GM12801 (cell line): ENCODE data around the gene ZCRB1.

Experiments
- TF ChIP-seq, protein P1 (sequence below): IDR thresholded peaks from one replicate; pipeline ENCODE4 v1.5.1; 2011; ENCODE audit warnings: control low read depth; ENCODE audit not compliant: insufficient read length; ENCODE audit errors: extremely low read depth

The ZCRB1 gene

DNA sequence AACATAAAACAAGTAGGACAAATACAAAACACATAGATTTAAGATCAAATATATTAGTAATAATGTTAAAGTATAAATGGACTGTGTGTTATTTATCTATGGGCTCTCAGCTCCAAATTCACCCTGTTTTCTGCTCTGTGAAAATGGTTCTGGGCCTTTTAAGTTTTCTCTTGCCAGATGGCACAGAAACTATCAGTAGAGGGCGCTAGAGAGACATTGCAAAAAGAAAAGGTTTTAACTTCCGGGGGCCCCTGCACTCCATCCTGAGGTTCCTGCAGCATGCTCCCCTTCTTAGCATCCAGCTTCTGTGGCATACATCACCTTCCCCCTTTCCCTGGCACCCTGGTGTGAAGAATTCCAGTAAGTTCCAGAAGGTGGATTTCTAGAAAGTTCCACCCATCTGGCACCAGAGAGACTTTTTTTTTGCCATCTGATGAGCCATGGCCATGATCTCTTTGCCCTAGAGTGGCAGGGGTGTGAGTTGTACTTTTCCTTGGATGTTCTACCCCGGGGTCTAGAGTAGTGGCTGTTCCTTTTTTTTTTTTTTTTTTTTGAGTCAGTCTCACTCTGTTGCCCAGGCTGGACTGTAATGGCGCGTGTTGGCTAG, 29.3 kb downstream of the ZCRB1 start:
- TF ChIP-seq, protein P1, sequence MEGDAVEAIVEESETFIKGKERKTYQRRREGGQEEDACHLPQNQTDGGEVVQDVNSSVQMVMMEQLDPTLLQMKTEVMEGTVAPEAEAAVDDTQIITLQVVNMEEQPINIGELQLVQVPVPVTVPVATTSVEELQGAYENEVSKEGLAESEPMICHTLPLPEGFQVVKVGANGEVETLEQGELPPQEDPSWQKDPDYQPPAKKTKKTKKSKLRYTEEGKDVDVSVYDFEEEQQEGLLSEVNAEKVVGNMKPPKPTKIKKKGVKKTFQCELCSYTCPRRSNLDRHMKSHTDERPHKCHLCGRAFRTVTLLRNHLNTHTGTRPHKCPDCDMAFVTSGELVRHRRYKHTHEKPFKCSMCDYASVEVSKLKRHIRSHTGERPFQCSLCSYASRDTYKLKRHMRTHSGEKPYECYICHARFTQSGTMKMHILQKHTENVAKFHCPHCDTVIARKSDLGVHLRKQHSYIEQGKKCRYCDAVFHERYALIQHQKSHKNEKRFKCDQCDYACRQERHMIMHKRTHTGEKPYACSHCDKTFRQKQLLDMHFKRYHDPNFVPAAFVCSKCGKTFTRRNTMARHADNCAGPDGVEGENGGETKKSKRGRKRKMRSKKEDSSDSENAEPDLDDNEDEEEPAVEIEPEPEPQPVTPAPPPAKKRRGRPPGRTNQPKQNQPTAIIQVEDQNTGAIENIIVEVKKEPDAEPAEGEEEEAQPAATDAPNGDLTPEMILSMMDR, result no peak

DNA sequence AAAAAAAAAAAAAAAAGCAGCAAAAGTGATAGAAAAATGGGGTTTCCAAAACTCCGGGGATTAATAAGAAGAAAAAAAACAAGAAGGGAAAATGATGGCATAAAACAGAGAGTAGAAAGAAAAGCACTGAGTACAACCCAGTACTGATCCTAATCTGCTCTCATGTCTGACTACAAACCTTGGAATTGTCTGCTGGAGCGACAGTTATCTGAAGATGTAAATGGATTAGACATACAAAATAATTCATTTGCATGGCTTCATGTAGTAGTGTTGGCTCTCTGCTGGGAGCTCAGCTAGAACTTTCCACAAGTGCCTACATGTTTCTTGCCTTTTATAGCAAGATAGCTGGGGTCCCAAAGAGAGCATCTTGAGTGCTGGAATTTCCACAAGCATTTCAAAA, 34.2 kb downstream of the ZCRB1 start:
- TF ChIP-seq, protein P1, result no peak

GRCh38 chr12:42288544-42288943, 37.4 kb downstream of the ZCRB1 start:
- TF ChIP-seq, protein P1, result no peak

GRCh38 chr12:42286741-42287140, 39.2 kb downstream of the ZCRB1 start:
- TF ChIP-seq, protein P1, result no peak

DNA sequence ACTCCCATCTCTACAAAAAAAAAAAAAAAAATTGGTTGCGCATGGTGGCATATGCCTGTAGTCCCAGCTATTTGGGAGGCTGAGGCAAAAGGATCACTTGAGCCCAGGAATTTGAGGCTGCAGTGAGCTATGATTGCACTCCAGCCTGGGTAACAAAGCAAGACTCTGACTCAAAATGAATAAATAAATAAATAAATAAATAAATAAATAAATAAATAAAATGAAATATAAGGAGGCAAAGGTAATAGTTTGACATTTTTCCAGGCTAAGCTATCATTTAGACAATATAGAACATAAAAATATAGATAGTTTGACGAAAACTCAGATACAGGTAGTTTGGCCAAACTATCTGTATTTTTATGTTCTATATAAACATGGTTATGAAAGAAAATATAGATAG, 40.5 kb downstream of the ZCRB1 start:
- TF ChIP-seq, protein P1, result no peak

DNA sequence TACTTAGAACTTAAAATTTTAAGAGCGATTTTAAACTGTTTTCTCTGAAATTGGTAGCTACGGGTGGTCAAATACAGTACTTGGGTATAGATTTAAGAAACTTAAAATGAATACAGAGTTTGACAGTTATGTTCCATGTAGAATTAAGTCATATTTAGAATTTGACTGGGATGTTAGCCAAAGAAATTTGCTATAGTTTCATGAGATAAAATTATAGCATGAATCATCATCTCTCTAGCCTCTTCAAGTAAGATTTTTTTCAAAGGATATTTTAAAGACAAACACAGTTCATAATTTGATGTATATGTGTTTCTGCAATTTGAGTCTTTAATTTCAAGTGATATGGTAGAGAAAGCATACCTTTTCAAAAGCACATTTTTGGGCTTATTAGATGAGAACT, 41.0 kb downstream of the ZCRB1 start:
- TF ChIP-seq, protein P1, result no peak

GRCh38 chr12:42284157-42284556, 41.7 kb downstream of the ZCRB1 start:
- TF ChIP-seq, protein P1, result no peak
